PC-9 (cell line): Measurements from ENCODE around the gene CAPN9. TPM values are rescaled to one million over a fixed set of nuclear protein-coding genes. Genes with fewer than 3 reads are reported as not detected.

Experiments
- BruUV-seq: library from RNA; stranded (reverse); fragments of 400-500 nt; replicated peaks from 2 replicates; lab custom pipeline; 2021; lab: Mats Ljungman, UMichigan
- CTCF ChIA-PET: fragments of 300-600 bp; sonication (Branson Sonifier 250); formaldehyde crosslinking; loops from one replicate; lab custom pipeline; 2022; ENCODE audit warnings: antibody characterized with exemption; lab: Charles Lee
- POLR2A ChIA-PET: fragments of 300-600 bp; sonication (Branson Sonifier 250); formaldehyde crosslinking; loops from one replicate; lab custom pipeline; 2022; ENCODE audit warnings: antibody characterized with exemption; ENCODE audit not compliant: unreplicated experiment; lab: Charles Lee
- DNase-seq, 2 experiments: peaks; one replicate each; pipeline versions ENCODE4 v3.0.0 to v3.0.0-alpha.2; 2015 to 2022; ENCODE audit warnings: mixed read lengths in 1 of 2
- H2AFZ ChIP-seq: fragments of 200-600 bp; sonication (generic); 2 replicates; pipeline ENCODE4 v1.8.1; 2017; ENCODE audit warnings: antibody characterized with exemption
- H3F3A ChIP-seq: fragments of 200-600 bp; sonication (generic); 2 replicates; pipeline ENCODE4 v1.8.1; 2017; ENCODE audit warnings: antibody characterized with exemption, mild to moderate bottlenecking, low read depth; ENCODE audit not compliant: insufficient read depth
- H3K27ac ChIP-seq: fragments of 200-600 bp; sonication (generic); 2 replicates; pipeline ENCODE4 v1.6.1; 2016; ENCODE audit warnings: mixed run types
- H3K27me3 ChIP-seq: fragments of 200-600 bp; sonication (generic); 2 replicates; pipeline ENCODE4 v1.6.1; 2016; ENCODE audit warnings: low read depth, mixed run types; ENCODE audit not compliant: insufficient read depth
- H3K36me3 ChIP-seq: fragments of 200-600 bp; sonication (generic); 2 replicates; pipeline ENCODE4 v1.6.1; 2016; ENCODE audit warnings: low read depth, mixed run types
- H3K4me1 ChIP-seq: fragments of 200-600 bp; sonication (generic); replicated peaks from 2 replicates; pipeline ENCODE4 v1.6.1; 2016; ENCODE audit warnings: mixed run types; ENCODE audit not compliant: insufficient read depth
- H3K4me2 ChIP-seq: fragments of 200-600 bp; sonication (generic); 2 replicates; pipeline ENCODE4 v1.6.1; 2017; ENCODE audit warnings: mixed run types
- H3K4me3 ChIP-seq: fragments of 200-600 bp; sonication (generic); 2 replicates; pipeline ENCODE4 v1.6.1; 2016; ENCODE audit warnings: mixed run types
- H3K79me2 ChIP-seq: fragments of 200-600 bp; sonication (generic); 2 replicates; pipeline ENCODE4 v1.6.1; 2017; ENCODE audit warnings: low read depth, mixed run types
- H3K9me2 ChIP-seq: fragments of 200-600 bp; sonication (generic); 2 replicates; pipeline ENCODE4 v1.8.1; 2017; ENCODE audit warnings: mild to moderate bottlenecking; ENCODE audit not compliant: insufficient read depth
- H3K9me3 ChIP-seq: fragments of 200-600 bp; sonication (generic); 2 replicates; pipeline ENCODE4 v1.8.1; 2016; ENCODE audit warnings: low read depth; ENCODE audit not compliant: insufficient read depth
- H4K20me1 ChIP-seq: fragments of 200-600 bp; sonication (generic); 2 replicates; pipeline ENCODE4 v1.8.1; 2017; ENCODE audit not compliant: insufficient read depth
- CTCF ChIP-seq: fragments of 200-600 bp; sonication (generic); conservative IDR thresholded peaks from 2 replicates; pipeline ENCODE4 v1.6.1; 2017; ENCODE audit warnings: mixed run types, antibody characterized with exemption, mild to moderate bottlenecking, moderate library complexity
- EZH2 ChIP-seq: fragments of 200-600 bp; sonication (generic); IDR thresholded peaks from 2 replicates; pipeline ENCODE4 v1.8.0; 2017; ENCODE audit warnings: antibody characterized with exemption, low read depth
- intact Hi-C: fragments of 100-400 bp; cut with micrococcal nuclease; formaldehyde crosslinking; loops from one replicate; pipeline ENCODE4 v1.10.0; 2022; ENCODE audit not compliant: unreplicated experiment
- total RNA-seq: library from RNA; stranded (reverse); gene quantifications from 2 replicates; pipeline ENCODE4 v1.2.3, GENCODE V29; 2021

CAPN9 gene
- total RNA-seq, 1 experiment from 2014 or later, result not detected

DNA sequence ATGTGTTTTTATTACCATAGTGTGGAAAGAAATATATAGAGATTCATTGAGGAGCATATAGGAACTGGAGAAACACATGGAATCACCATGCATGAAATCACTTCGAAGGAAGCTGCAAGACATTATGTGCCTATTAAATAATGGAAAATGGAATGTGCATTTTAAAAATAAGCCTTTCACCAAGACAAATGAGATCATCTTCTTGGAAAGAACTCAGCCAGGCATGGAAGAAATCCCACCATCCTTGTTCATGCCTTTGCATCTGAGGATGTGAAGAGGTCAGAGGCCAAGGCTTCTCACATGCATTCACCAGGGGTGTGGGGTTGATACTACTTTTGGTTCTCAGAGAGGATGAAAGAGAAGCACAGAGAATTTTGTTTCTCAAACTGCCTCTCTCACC is 71.2 kb downstream of the CAPN9 start:
- Histone ChIP-seq H3K27me3 (no peaks in the 10 kb centered on the region), H3K4me3 (no peak overlapping the region), H3K27ac (no peak overlapping the region), H3K9me3 (no peaks in the 10 kb centered on the region), H4K20me1 (no peaks in the 10 kb centered on the region), H3F3A (no peaks in the 10 kb centered on the region; the same call in 1 of the 2 replicates), H3K9me2 (no peaks in the 10 kb centered on the region), H3K4me1 (0 out of 2 replicates have a peak, but pooled peaks cover under 1% of the 10 kb centered on the region), H3K79me2 (no peaks in the 10 kb centered on the region), H2AFZ (no peak overlapping the region), H3K4me2 (no peak overlapping the region), H3K36me3 (no peaks in the 10 kb centered on the region)
- DNase-seq, result no peak
- no peak for TF ChIP-seq EZH2
- no peak for TF ChIP-seq CTCF
- intact Hi-C loops, result no loop called here
- no TSS peak for BruUV-seq
- ChIA-PET CTCF (no interaction called here), POLR2A (no interaction called here)

DNA sequence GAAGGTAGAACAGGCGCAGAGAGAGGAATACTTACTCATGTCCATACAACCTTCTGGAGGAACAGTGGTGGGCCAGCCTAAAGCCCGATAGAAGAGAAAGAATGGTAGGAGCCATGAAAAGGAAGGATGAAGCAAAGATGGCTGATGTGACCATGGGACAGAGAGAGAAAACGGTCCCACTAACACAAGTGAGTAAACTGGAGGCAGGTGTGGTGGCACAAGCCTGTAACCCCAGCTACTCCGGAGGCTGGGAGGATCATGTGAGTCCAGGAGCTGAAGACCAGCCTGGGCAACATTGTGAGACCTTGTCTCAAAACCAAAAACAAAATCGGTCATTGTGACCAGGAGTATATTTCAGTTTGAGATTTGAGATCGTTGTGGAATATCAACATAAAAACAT is 71.7 kb downstream of the CAPN9 start:
- Histone ChIP-seq H2AFZ (no peak overlapping the region), H3K27me3 (no peaks in the 10 kb centered on the region), H3K9me2 (no peaks in the 10 kb centered on the region), H4K20me1 (no peaks in the 10 kb centered on the region), H3F3A (peaks cover 3% of the 10 kb centered on the region), H3K79me2 (no peaks in the 10 kb centered on the region), H3K4me3 (no peak overlapping the region), H3K36me3 (no peaks in the 10 kb centered on the region), H3K4me1 (peaks cover 6% of the 10 kb centered on the region), H3K9me3 (no peaks in the 10 kb centered on the region), H3K27ac (no peak overlapping the region), H3K4me2 (no peak overlapping the region)
- TF ChIP-seq CTCF (no peak), EZH2 (no peak)
- DNase-seq, result no peak
- intact Hi-C loops, result no loop called here
- POLR2A ChIA-PET, result no interaction called here
- BruUV-seq, result no TSS peak
- CTCF ChIA-PET, result no interaction called here

- Histone ChIP-seq H3K4me2 (no peak overlapping the region), H3K4me1 (peaks cover 17% of the 10 kb centered on the region), H3K79me2 (no peaks in the 10 kb centered on the region), H3K36me3 (no peaks in the 10 kb centered on the region), H2AFZ (no peak overlapping the region), H3F3A (peaks cover 13% of the 10 kb centered on the region), H3K9me2 (no peaks in the 10 kb centered on the region), H3K27me3 (no peaks in the 10 kb centered on the region), H3K9me3 (no peaks in the 10 kb centered on the region), H3K4me3 (no peak overlapping the region), H4K20me1 (no peaks in the 10 kb centered on the region), H3K27ac (no peak overlapping the region)
- BruUV-seq, result no TSS peak
- intact Hi-C loops, result no loop called here
- DNase-seq, result no peak
- ChIA-PET POLR2A (no interaction called here), CTCF (no interaction called here)
- TF ChIP-seq CTCF (no peak), EZH2 (no peak)
Observed at GRCh38 chr1:230819976-230820375, 72.8 kb downstream of the CAPN9 start.
